GM12878 (cell line): ENCODE results near the gene MARS1. TPM values are rescaled to one million over a fixed set of nuclear protein-coding genes. Genes with fewer than 3 reads are reported as not detected.

ENCODE experiments used
- ATAC-seq: fragments of 200-7000 bp; cut with Tn5 transposase; 3 replicates; pipeline ENCODE4 v1.9.1; 2020; ENCODE audit warnings: mild to moderate bottlenecking, moderate library complexity
- BruUV-seq: library from RNA; stranded (reverse); fragments of 400-500 nt; replicated peaks from 2 replicates; lab custom pipeline; 2021; lab: Mats Ljungman, UMichigan
- CTCF ChIA-PET: fragments of 300-600 bp; sonication (Branson Sonifier 250); formaldehyde crosslinking; extraction: SDS; loops from one replicate; lab custom pipeline; 2021; ENCODE audit warnings: inconsistent platforms; lab: Yijun Ruan, JAX
- POLR2A ChIA-PET: fragments of 350-600 bp; formaldehyde crosslinking; extraction: SDS; loops from one replicate; lab custom pipeline; 2021; ENCODE audit warnings: inconsistent platforms; lab: Charles Lee
- RAD21 ChIA-PET: fragments of 300-600 bp; sonication (Branson Sonifier 250); formaldehyde crosslinking; loops from one replicate; lab custom pipeline; 2023; ENCODE audit warnings: antibody characterized with exemption; ENCODE audit not compliant: unreplicated experiment; lab: Charles Lee
- SMC1A ChIA-PET: fragments of 300-600 bp; sonication (Branson Sonifier 250); formaldehyde crosslinking; loops from one replicate; lab custom pipeline; 2023; ENCODE audit not compliant: unreplicated experiment, uncharacterized antibody; lab: Charles Lee
- DNase-seq: peaks from one replicate; pipeline ENCODE4 v3.0.0-alpha.2; 2011; ENCODE audit warnings: low read depth, low spot score
- FAIRE-seq: peaks from 3 replicates; lab custom pipeline; 2011; peaks lifted over from hg19 to GRCh38; lab: Jason Lieb, UNC
- H2AFZ ChIP-seq: 2 replicates; pipeline ENCODE4 v1.6.0; 2011; ENCODE audit warnings: low read depth, low read length, control low read depth; ENCODE audit not compliant: control insufficient read depth
- H3K27ac ChIP-seq: 2 replicates; pipeline ENCODE4 v1.5.1; 2011; ENCODE audit warnings: control low read depth; ENCODE audit not compliant: control insufficient read depth, insufficient read depth
- H3K27me3 ChIP-seq, 2 experiments: replicated peaks in 1 of 2; 2 replicates each; pipeline versions ENCODE4 v1.6.0 to v1.6.1; 2011; ENCODE audit warnings: low read length in 1 of 2; ENCODE audit not compliant: control insufficient read depth in 2 of 2, insufficient read depth in 2 of 2
- H3K36me3 ChIP-seq, 2 experiments: 2 replicates each; pipeline ENCODE4 v1.5.1; 2011; ENCODE audit warnings: low read length in 1 of 2; ENCODE audit not compliant: control insufficient read depth in 2 of 2, insufficient read depth in 2 of 2
- H3K4me1 ChIP-seq: 2 replicates; pipeline ENCODE4 v1.6.1; 2011; ENCODE audit warnings: mild to moderate bottlenecking, low read length, moderate library complexity, mixed read lengths; ENCODE audit not compliant: control insufficient read depth, insufficient read depth
- H3K4me2 ChIP-seq: 2 replicates; pipeline ENCODE4 v1.6.0; 2011; ENCODE audit warnings: control low read depth; ENCODE audit not compliant: control insufficient read depth, insufficient read depth
- H3K4me3 ChIP-seq: fragments of 200-600 bp; sonication (generic); 2 replicates; pipeline ENCODE4 v1.5.1; 2016
- H3K79me2 ChIP-seq: 2 replicates; pipeline ENCODE4 v1.6.0; 2011; ENCODE audit warnings: low read length; ENCODE audit not compliant: control insufficient read depth, insufficient read depth
- H3K9ac ChIP-seq: 2 replicates; pipeline ENCODE4 v1.8.0; 2011; ENCODE audit warnings: low read length, control low read depth, mixed read lengths; ENCODE audit not compliant: control insufficient read depth, insufficient read depth
- H3K9me3 ChIP-seq: replicated peaks from 3 replicates; pipeline ENCODE4 v1.5.1; 2011; ENCODE audit warnings: mild to moderate bottlenecking, low read length; ENCODE audit not compliant: control insufficient read depth, insufficient read depth
- H4K20me1 ChIP-seq: 2 replicates; pipeline ENCODE4 v1.6.0; 2011; ENCODE audit not compliant: control insufficient read depth, insufficient read depth
- FOXM1 ChIP-seq: IDR thresholded peaks from 2 replicates; pipeline ENCODE4 v1.6.1; 2012; ENCODE audit warnings: low read depth, mild to moderate bottlenecking, inconsistent platforms, low read length, moderate library complexity
- IRF4 ChIP-seq: IDR thresholded peaks from 2 replicates; pipeline ENCODE4 v1.6.1; 2011; ENCODE audit warnings: low read depth, low read length
- KLF5 ChIP-seq: fragments of 450-650 bp; IDR thresholded peaks from 2 replicates; pipeline ENCODE4 v1.6.1; 2014; ENCODE audit warnings: mild to moderate bottlenecking; ENCODE audit not compliant: partially characterized antibody
- MTA3 ChIP-seq: IDR thresholded peaks from 2 replicates; pipeline ENCODE4 v1.6.1; 2012; ENCODE audit warnings: low read length, inconsistent platforms, borderline replicate concordance
- MYB ChIP-seq: fragments of 150-350 bp; IDR thresholded peaks from 2 replicates; pipeline ENCODE4 v1.6.1; 2014; ENCODE audit warnings: mild to moderate bottlenecking, low read depth, low read length, borderline replicate concordance
- POLR2A ChIP-seq: IDR thresholded peaks from 2 replicates; pipeline ENCODE4 v1.6.1; 2011; ENCODE audit warnings: low read depth, mild to moderate bottlenecking, low read length
- POLR2AphosphoS5 ChIP-seq: IDR thresholded peaks from 2 replicates; pipeline ENCODE4 v1.6.1; 2011; ENCODE audit warnings: mild to moderate bottlenecking, low read length, inconsistent platforms
- RAD51 ChIP-seq: fragments of 450-650 bp; IDR thresholded peaks from 2 replicates; pipeline ENCODE4 v1.6.1; 2016; ENCODE audit warnings: moderate library complexity, mild to moderate bottlenecking, inconsistent platforms
- SMAD1 ChIP-seq: fragments of 450-650 bp; IDR thresholded peaks from 2 replicates; pipeline ENCODE4 v1.6.1; 2018; ENCODE audit warnings: mild to moderate bottlenecking, low read depth; ENCODE audit not compliant: partially characterized antibody
- TBL1XR1 ChIP-seq: IDR thresholded peaks from 2 replicates; pipeline ENCODE4 v1.6.1; 2012; ENCODE audit warnings: low read depth, low read length, improper control_type of control experiment
- ZBED1 ChIP-seq: IDR thresholded peaks from 2 replicates; pipeline ENCODE4 v1.6.1; 2016; ENCODE audit warnings: borderline replicate concordance
- ZNF274 ChIP-seq: IDR thresholded peaks from one replicate; pipeline ENCODE4 v1.8.0; 2011; ENCODE audit not compliant: insufficient read length, insufficient read depth
- whole genome bisulfite sequencing: methylation state at CpG from one replicate; pipeline ENCODE4 v1.1.6; 2016; ENCODE audit warnings: low lambda C conversion rate; ENCODE audit not compliant: insufficient replicate concordance, insufficient coverage; ENCODE audit errors: missing lambda C conversion rate; 5-methylcytosine and 5-hydroxymethylcytosine counted together
- in situ Hi-C: fragments of 300-500 bp; cut with MboI; formaldehyde crosslinking; loops from 9 replicates; pipeline ENCODE4 v1.14.3; 2018; ENCODE audit warnings: mixed read lengths
- intact Hi-C: fragments of 100-400 bp; cut with micrococcal nuclease; formaldehyde crosslinking; loops from one replicate; pipeline ENCODE4 v1.14.2; 2022; ENCODE audit not compliant: unreplicated experiment
- polyA plus RNA-seq, 11 experiments: library from polyadenylated mRNA; depleted of rRNA in 4 of 11; unstranded in 6 of 11; stranded (reverse) in 5 of 11; fragments of >200 nt; fragmentation: Nextera tagmentation in 4 of 11; fragmentation: Illumina TruSeq in 1 of 11; extraction: Ambion mirVana in 4 of 11; extraction: Trizol in 1 of 11; gene quantifications; 1 replicate in 1 of 11; 2 replicates in 10 of 11; pipeline versions ENCODE4 v1.2.1 to v1.2.3, GENCODE V29; 2011 to 2016; ENCODE audit warnings: inconsistent platforms in 2 of 11, missing spikeins in 2 of 11, low read depth in 1 of 11
- total RNA-seq, 4 experiments: library from RNA; depleted of rRNA in 3 of 4; stranded (reverse); fragments of >200 nt in 3 of 4; fragmentation: Illumina TruSeq in 1 of 4; extraction: Trizol in 1 of 4; gene quantifications; 2 replicates each; pipeline versions ENCODE4 v1.2.1 to v1.2.3, GENCODE V29; 2013 to 2021
- TF ChIP-seq, protein P1 (sequence below): fragments of 450-650 bp; IDR thresholded peaks from 2 replicates; pipeline ENCODE4 v1.6.1; 2016; ENCODE audit warnings: mild to moderate bottlenecking, moderate library complexity, borderline replicate concordance

The MARS1 gene
- total and polyA plus RNA-seq, 10 of the 15 experiments (the other 5 are each of a cell fraction or from before 2014, with no cell fraction given), result 72.3 to 270 (median 153) TPM

DNA sequence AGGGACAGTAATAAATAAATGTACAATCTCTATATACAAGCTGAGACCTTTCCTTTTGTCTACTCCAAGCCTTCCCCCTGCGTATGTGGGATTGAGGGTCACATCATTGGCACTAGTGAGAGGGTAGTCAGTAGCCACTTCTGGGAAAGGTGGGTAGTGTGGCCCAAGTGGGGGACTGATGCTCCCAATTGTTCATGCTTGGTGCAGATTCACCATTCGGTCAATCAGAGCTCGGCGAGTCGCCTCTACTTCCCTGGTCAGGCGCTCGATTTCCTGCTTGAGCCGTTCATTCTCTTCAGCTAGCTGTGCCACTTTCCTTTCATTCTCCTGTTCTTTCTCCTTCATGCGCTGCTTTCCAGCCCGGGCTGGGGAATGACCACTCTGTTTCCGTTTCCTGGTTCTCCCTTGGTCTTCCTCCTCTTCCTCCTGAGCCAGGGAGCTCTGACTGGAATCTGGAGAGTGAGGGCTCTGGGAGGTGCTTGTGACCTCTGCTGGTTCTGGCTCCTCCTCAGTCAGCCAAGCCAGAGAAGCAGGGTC, 28.8 kb downstream of the MARS1 start:
- Histone ChIP-seq H3K4me1 (peaks cover 7% of the 10 kb centered on the region), H3K79me2 (peaks cover 27% of the 10 kb centered on the region), H2AFZ (no peak overlapping the region), H3K4me3 (no peak overlapping the region), H3K4me2 (no peak overlapping the region), H3K36me3 (peaks cover 32 to 42% of the 10 kb centered on the region in 2 experiments), H4K20me1 (peaks cover 4% of the 10 kb centered on the region; the same call in 1 of the 2 replicates), H3K27ac (no peak overlapping the region), H3K27me3 (no peaks in the 10 kb centered on the region), H3K9me3 (no peaks in the 10 kb centered on the region), H3K9ac (no peak overlapping the region)
- CTCF ChIA-PET, result interaction anchor here (1.3 to 4.0 kb wide), 2 partner anchors 40 to 58 kb away, joined by 4 to 13 read pairs; no protein-coding TSS in a partner anchor
- FAIRE-seq, result no peak
- POLR2A ChIA-PET, result interaction anchor here (0.9 kb wide), 1 partner anchor 36 kb away, joined by 4 read pairs; no protein-coding TSS in a partner anchor
- SMC1A ChIA-PET, result interaction anchor here (1.7 kb wide), 1 partner anchor 22 kb away, joined by 3 read pairs; no protein-coding TSS in a partner anchor
- in situ Hi-C loops (no loop called here), intact Hi-C loops (no loop called here)
- BruUV-seq, result no TSS peak
- 80% methylated on average over 11 of the region's 11 CpGs for WGBS
- TF ChIP-seq POLR2A (peak; percentile 51), ZBED1 (no peak), POLR2AphosphoS5 (peak; percentile 3; the same call in 1 of the 2 replicates), MYB (no peak)
- ATAC-seq, result no peak
- no peak for DNase-seq
- RAD21 ChIA-PET, result interaction anchor here (1.1 to 1.3 kb wide), 2 partner anchors 56 to 58 kb away, joined by 3 read pairs; no protein-coding TSS in a partner anchor

DNA sequence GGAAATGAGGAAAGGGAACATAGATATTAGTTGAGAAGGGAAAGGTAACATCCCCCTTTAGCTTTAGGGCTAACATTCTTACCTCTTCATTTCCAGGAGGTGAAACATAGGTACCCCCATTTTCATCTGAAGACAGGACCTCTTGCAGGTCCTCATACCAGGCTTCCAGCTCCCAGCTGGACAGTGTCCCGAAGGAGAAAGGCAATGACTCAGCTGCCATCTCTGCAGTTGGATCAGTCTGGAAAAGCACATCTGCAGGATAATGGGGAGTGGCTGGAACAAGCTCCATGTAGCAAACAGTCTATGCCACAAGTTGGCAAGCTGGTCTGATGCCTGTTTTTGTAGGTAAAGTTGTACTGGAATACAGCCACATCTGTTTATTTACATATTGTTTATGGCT, 29.3 kb downstream of the MARS1 start:
- no peak for FAIRE-seq
- 93% methylated on average over 1 of the region's 1 CpG for WGBS
- Histone ChIP-seq H3K36me3 (peaks cover 28 to 38% of the 10 kb centered on the region in 2 experiments), H3K27me3 (no peaks in the 10 kb centered on the region), H3K4me2 (no peak overlapping the region), H3K27ac (no peak overlapping the region), H4K20me1 (peaks cover 4% of the 10 kb centered on the region; the same call in 1 of the 2 replicates), H3K79me2 (peaks cover 27% of the 10 kb centered on the region), H3K4me1 (peaks cover 12% of the 10 kb centered on the region), H3K9me3 (no peaks in the 10 kb centered on the region), H2AFZ (no peak overlapping the region), H3K4me3 (no peak overlapping the region), H3K9ac (no peak overlapping the region)
- no peak for ATAC-seq
- RAD21 ChIA-PET, result interaction anchor here (1.1 to 1.3 kb wide), 2 partner anchors 57 to 58 kb away, joined by 3 read pairs; no protein-coding TSS in a partner anchor
- CTCF ChIA-PET, result interaction anchor here (4.0 kb wide), 1 partner anchor 40 kb away, joined by 13 read pairs; no protein-coding TSS in a partner anchor
- DNase-seq, result no peak
- intact Hi-C loops, result no loop called here
- POLR2A ChIA-PET, result no interaction called here
- BruUV-seq, result no TSS peak
- in situ Hi-C loops, result no loop called here
- SMC1A ChIA-PET, result interaction anchor here (1.7 kb wide), 1 partner anchor 21 kb away, joined by 3 read pairs; no protein-coding TSS in a partner anchor
- TF ChIP-seq FOXM1 (no peak), TBL1XR1 (no peak), IRF4 (no peak), SMAD1 (no peak), RAD51 (no peak), MYB (no peak), MTA3 (no peak), KLF5 (no peak), ZNF274 (no peak)
- TF ChIP-seq, protein P1, sequence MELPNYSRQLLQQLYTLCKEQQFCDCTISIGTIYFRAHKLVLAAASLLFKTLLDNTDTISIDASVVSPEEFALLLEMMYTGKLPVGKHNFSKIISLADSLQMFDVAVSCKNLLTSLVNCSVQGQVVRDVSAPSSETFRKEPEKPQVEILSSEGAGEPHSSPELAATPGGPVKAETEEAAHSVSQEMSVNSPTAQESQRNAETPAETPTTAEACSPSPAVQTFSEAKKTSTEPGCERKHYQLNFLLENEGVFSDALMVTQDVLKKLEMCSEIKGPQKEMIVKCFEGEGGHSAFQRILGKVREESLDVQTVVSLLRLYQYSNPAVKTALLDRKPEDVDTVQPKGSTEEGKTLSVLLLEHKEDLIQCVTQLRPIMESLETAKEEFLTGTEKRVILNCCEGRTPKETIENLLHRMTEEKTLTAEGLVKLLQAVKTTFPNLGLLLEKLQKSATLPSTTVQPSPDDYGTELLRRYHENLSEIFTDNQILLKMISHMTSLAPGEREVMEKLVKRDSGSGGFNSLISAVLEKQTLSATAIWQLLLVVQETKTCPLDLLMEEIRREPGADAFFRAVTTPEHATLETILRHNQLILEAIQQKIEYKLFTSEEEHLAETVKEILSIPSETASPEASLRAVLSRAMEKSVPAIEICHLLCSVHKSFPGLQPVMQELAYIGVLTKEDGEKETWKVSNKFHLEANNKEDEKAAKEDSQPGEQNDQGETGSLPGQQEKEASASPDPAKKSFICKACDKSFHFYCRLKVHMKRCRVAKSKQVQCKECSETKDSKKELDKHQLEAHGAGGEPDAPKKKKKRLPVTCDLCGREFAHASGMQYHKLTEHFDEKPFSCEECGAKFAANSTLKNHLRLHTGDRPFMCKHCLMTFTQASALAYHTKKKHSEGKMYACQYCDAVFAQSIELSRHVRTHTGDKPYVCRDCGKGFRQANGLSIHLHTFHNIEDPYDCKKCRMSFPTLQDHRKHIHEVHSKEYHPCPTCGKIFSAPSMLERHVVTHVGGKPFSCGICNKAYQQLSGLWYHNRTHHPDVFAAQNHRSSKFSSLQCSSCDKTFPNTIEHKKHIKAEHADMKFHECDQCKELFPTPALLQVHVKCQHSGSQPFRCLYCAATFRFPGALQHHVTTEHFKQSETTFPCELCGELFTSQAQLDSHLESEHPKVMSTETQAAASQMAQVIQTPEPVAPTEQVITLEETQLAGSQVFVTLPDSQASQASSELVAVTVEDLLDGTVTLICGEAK, result no peak
